Endothelial cell of umbilical vein (primary cell): ENCODE measurements around the gene TPM2. TPM values are rescaled to one million over a fixed set of nuclear protein-coding genes. Genes with fewer than 3 reads are reported as not detected.

Experiments used
- BruUV-seq: library from RNA; stranded (reverse); fragments of 400-500 nt; replicated peaks from 2 replicates; lab custom pipeline; 2021; lab: Mats Ljungman, UMichigan
- CTCF ChIA-PET: fragments of 300-600, 350-600 bp; sonication (Branson Sonifier 250); formaldehyde crosslinking; loops from one replicate; lab custom pipeline; 2021; ENCODE audit warnings: antibody characterized with exemption, inconsistent platforms; lab: Charles Lee
- POLR2A ChIA-PET: fragments of 300-600, 350-600 bp; sonication (Branson Sonifier 250); formaldehyde crosslinking; loops from one replicate; lab custom pipeline; 2021; ENCODE audit warnings: antibody characterized with exemption, inconsistent platforms; lab: Charles Lee
- DNase-seq: peaks from one replicate; pipeline ENCODE4 v3.0.0-alpha.2; 2011; ENCODE audit warnings: low read depth, low spot score
- FAIRE-seq: peaks from 2 replicates; lab custom pipeline; 2011; peaks lifted over from hg19 to GRCh38; lab: Jason Lieb, UNC
- H2AFZ ChIP-seq: 2 replicates; pipeline ENCODE4 v1.6.0; 2012; ENCODE audit warnings: low read depth, low read length, control low read depth, inconsistent platforms
- H3K27ac ChIP-seq: 2 replicates; pipeline ENCODE4 v1.5.1; 2011; ENCODE audit warnings: low read depth, mild to moderate bottlenecking, control low read depth, low read length, moderate library complexity; ENCODE audit not compliant: insufficient read depth
- H3K27me3 ChIP-seq, 2 experiments: 2 replicates each; pipeline versions ENCODE4 v1.6.0 to v1.6.1; 2011; ENCODE audit warnings: low read length in 2 of 2, mixed read lengths in 1 of 2; ENCODE audit not compliant: control insufficient read depth in 2 of 2, insufficient read depth in 2 of 2
- H3K36me3 ChIP-seq, 2 experiments: 2 replicates in 1 of 2; 3 replicates in 1 of 2; pipeline ENCODE4 v1.5.1; 2011; ENCODE audit warnings: low read length in 2 of 2, mild to moderate bottlenecking in 1 of 2, moderate library complexity in 1 of 2; ENCODE audit not compliant: control insufficient read depth in 2 of 2, insufficient read depth in 2 of 2; ENCODE audit errors: extremely low read depth in 1 of 2
- H3K4me1 ChIP-seq: 3 replicates; pipeline ENCODE4 v1.5.1; 2011; ENCODE audit warnings: mild to moderate bottlenecking, low read length; ENCODE audit not compliant: control insufficient read depth, insufficient read depth; ENCODE audit errors: extremely low read depth
- H3K4me2 ChIP-seq: 2 replicates; pipeline ENCODE4 v1.6.1; 2011; ENCODE audit warnings: low read length, control low read depth, mixed read lengths; ENCODE audit not compliant: insufficient read depth
- H3K4me3 ChIP-seq, 3 experiments: fragments of 200-600 bp in 1 of 3; sonication (generic), shearing (Covaris generic) in 1 of 3; replicated peaks in 1 of 3; 2 replicates each; pipeline ENCODE4 v1.5.1; 2011 to 2016; ENCODE audit warnings: control low read depth in 3 of 3, low read length in 3 of 3, mild to moderate bottlenecking in 2 of 3, inconsistent platforms in 1 of 3, low read depth in 1 of 3, moderate library complexity in 1 of 3; ENCODE audit not compliant: insufficient read depth in 1 of 3
- H3K79me2 ChIP-seq: 2 replicates; pipeline ENCODE4 v1.6.0; 2012; ENCODE audit warnings: low read length, inconsistent platforms; ENCODE audit not compliant: control insufficient read depth, insufficient read depth
- H3K9ac ChIP-seq: replicated peaks from 2 replicates; pipeline ENCODE3; 2011; ENCODE audit warnings: low read length, control low read depth; ENCODE audit not compliant: insufficient read depth; ENCODE audit errors: extremely low read depth
- H3K9me1 ChIP-seq: replicated peaks from 3 replicates; pipeline ENCODE4 v1.6.0; 2011; ENCODE audit warnings: mild to moderate bottlenecking, low read length; ENCODE audit not compliant: control insufficient read depth, insufficient read depth; ENCODE audit errors: extremely low read depth
- H3K9me3 ChIP-seq: replicated peaks from 2 replicates; pipeline ENCODE4 v1.5.1; 2012; ENCODE audit warnings: low read length, inconsistent platforms; ENCODE audit not compliant: control insufficient read depth, insufficient read depth
- H4K20me1 ChIP-seq: replicated peaks from 2 replicates; pipeline ENCODE3; 2011; ENCODE audit warnings: mild to moderate bottlenecking, low read length; ENCODE audit not compliant: control insufficient read depth, insufficient read depth; ENCODE audit errors: extremely low read depth
- CTCF ChIP-seq, 2 donors: IDR thresholded peaks; 1 replicate in 1 of 2; 2 replicates in 1 of 2; pipeline ENCODE4 v1.5.1; 2011; ENCODE audit warnings: low read length in 2 of 2, mild to moderate bottlenecking in 2 of 2, moderate library complexity in 2 of 2, control low read depth in 1 of 2, inconsistent platforms in 1 of 2, low read depth in 1 of 2; ENCODE audit not compliant: insufficient read depth in 1 of 2; ENCODE audit errors: extremely low read depth in 1 of 2
- EZH2 ChIP-seq: IDR thresholded peaks from 2 replicates; pipeline ENCODE4 v1.6.1; 2012; ENCODE audit warnings: borderline replicate concordance, low read depth, mild to moderate bottlenecking, moderate library complexity, low read length, inconsistent platforms; ENCODE audit not compliant: severe bottlenecking
- FOS ChIP-seq: IDR thresholded peaks from 2 replicates; pipeline ENCODE4 v1.6.1; 2011; ENCODE audit warnings: mild to moderate bottlenecking, low read length, moderate library complexity, borderline replicate concordance; ENCODE audit not compliant: insufficient read depth
- GATA2 ChIP-seq: IDR thresholded peaks from 2 replicates; pipeline ENCODE4 v1.7.0; 2011; ENCODE audit warnings: low read depth, mild to moderate bottlenecking, moderate library complexity, mixed read lengths, low read length; ENCODE audit not compliant: insufficient read length, insufficient read depth
- JUN ChIP-seq: IDR thresholded peaks from 2 replicates; pipeline ENCODE4 v1.6.1; 2011; ENCODE audit warnings: borderline replicate concordance, low read depth; ENCODE audit not compliant: insufficient read length, insufficient read depth
- MYC ChIP-seq: IDR thresholded peaks from one replicate; pipeline ENCODE4 v1.6.1; 2011; ENCODE audit warnings: mild to moderate bottlenecking, low read depth, low read length
- POLR2A ChIP-seq: IDR thresholded peaks from 2 replicates; pipeline ENCODE4 v1.6.1; 2012; ENCODE audit warnings: low read depth, mild to moderate bottlenecking, control low read depth, low read length
- POLR2AphosphoS5 ChIP-seq: IDR thresholded peaks from 2 replicates; pipeline ENCODE4 v1.6.1; 2012; ENCODE audit warnings: low read depth, mild to moderate bottlenecking, control low read depth, low read length, moderate library complexity; ENCODE audit not compliant: insufficient read depth
- dilution Hi-C: fragments of 300-500 bp; cut with MboI; formaldehyde crosslinking; loops from one replicate; pipeline ENCODE4 v1.15.0; 2019; ENCODE audit warnings: low sequenced_read_pairs; ENCODE audit not compliant: extremely low pct_ligation_motif_present
- intact Hi-C: fragments of 100-400 bp; cut with micrococcal nuclease; formaldehyde crosslinking; loops from one replicate; pipeline ENCODE4 v1.10.0; 2022
- polyA plus RNA-seq, 4 experiments: library from polyadenylated mRNA; depleted of rRNA in 3 of 4; stranded (reverse) in 3 of 4; unstranded in 1 of 4; fragments of >200 nt; gene quantifications; 2 replicates each; pipeline versions ENCODE4 v1.2.1 to v1.2.3, GENCODE V29; 2011 to 2012; ENCODE audit warnings: missing spikeins in 1 of 4
- total RNA-seq: library from RNA; stranded (reverse); gene quantifications from 2 replicates; pipeline ENCODE4 v1.2.3, GENCODE V29; 2021
- TF ChIP-seq, protein P1 (sequence below): IDR thresholded peaks from 2 replicates; pipeline ENCODE4 v1.6.1; 2011; ENCODE audit not compliant: insufficient read depth, insufficient read length

TPM2 gene
- total and polyA plus RNA-seq, 2 donors (not counting 3 experiments of a cell fraction or from before 2014, with no cell fraction given): 144 to 279 TPM

DNA sequence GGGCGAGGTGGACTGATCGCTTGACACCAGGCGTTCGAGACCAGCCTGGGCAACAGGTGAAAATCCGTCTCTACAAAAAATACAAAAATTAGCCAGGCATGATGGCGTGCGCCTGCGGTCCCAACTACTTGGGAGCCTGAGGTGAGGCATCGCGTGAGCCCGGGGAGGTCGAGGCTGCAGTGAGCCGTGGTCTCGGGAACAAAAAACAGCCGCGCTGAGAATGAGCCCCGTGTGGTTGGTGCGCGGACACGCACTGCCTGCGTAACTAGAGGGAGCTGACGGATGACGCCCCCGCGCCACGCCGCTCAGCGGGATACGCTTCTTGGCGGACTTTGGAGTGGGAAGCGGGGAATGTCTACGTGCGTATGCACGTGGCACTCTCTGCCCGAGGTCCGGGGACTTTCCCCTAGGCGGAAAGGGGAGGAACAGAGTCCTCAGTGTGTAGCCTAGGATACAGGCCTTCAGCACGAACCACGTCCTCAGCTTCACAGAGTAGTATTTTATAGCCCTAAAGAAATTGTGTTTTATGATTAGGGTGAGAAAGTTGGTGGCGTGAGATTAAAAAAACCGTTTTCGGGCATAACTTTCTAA is 32.1 kb downstream of the TPM2 start, which contains the start of gene RMRP:
RMRP (minus strand) TSS at position 474 of the 591 bp plus-strand sequence.
- CTCF ChIA-PET: interaction anchor here (0.6 to 10.0 kb wide), 12 partner anchors 9 to 178 kb away, joined by 3 to 227 read pairs (median 4); partner anchors contain the start of genes MSMP and TPM2
- Histone ChIP-seq H3K36me3 (peaks cover 0 to 8% of the 10 kb centered on the region in 2 experiments), H3K4me1 (peaks cover 10% of the 10 kb centered on the region), H3K79me2 (peaks cover 4% of the 10 kb centered on the region), H3K4me2 (peak within 1 kb of the TSS; percentile 93), H3K9me3 (no peaks in the 10 kb centered on the region), H4K20me1 (no peaks in the 10 kb centered on the region), H3K27ac (peak within 1 kb of the TSS; percentile 94), H3K9ac (peak within 1 kb of the TSS; percentile 86), H3K27me3 (no peaks in the 10 kb centered on the region), H2AFZ (peak within 1 kb of the TSS; percentile 84), H3K9me1 (no peaks in the 10 kb centered on the region), H3K4me3 (peak within 1 kb of the TSS; percentile 84 to 87 (median 86))
- intact Hi-C loops: loop anchor here (1.0 to 5.0 kb wide), 7 partner anchors 32 to 250 kb away; partner anchors contain the start of genes CREB3, HRCT1, RUSC2 and SPAAR
- no TSS peak for BruUV-seq
- FAIRE-seq (peak; percentile 87), DNase-seq (peak; percentile 99)
- dilution Hi-C loops: no loop called here
- POLR2A ChIA-PET: interaction anchor here (1.6 kb wide), 1 partner anchor 30 kb away, joined by 4 read pairs; no protein-coding TSS in a partner anchor
- TF ChIP-seq, protein P1, sequence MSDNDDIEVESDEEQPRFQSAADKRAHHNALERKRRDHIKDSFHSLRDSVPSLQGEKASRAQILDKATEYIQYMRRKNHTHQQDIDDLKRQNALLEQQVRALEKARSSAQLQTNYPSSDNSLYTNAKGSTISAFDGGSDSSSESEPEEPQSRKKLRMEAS: peak; percentile 99
- no peak for TF ChIP-seq JUN
- no peak for TF ChIP-seq POLR2A
- TF ChIP-seq GATA2: peak; percentile 38
- peak; percentile 63 for TF ChIP-seq POLR2AphosphoS5
- peak; percentile 33 for TF ChIP-seq FOS
- no peak for TF ChIP-seq EZH2
- peak; percentile 96 for TF ChIP-seq MYC
- TF ChIP-seq CTCF (IDR thresholded peaks at IDR 0.05; ENCODE audit: extremely low read depth in 1 of 2, insufficient read depth in 1 of 2, low read depth in 1 of 2, low read length in 2 of 2): peak in 1 of 2 donors; percentile 37
